Measurements from ENCODE around the gene METTL21A. TPM values are rescaled to one million over a fixed set of nuclear protein-coding genes. Genes with fewer than 3 reads are reported as not detected.

The METTL21A gene
- total and polyA plus RNA-seq, 7 donors = 7.0 to 30.7 (median 9.5) TPM

- Histone ChIP-seq H3K36me3 (ENCODE audit: insufficient read depth in 1 of 2, low read depth in 1 of 2) (no peaks in the 10 kb centered on the region), H3K4me1 (no peaks in the 10 kb centered on the region), H3K27ac (no peak overlapping the region), H3K27me3 (ENCODE audit: insufficient read depth in 3 of 3, low read length in 2 of 3) (no peaks in the 10 kb centered on the region), H3K4me3 (no peak overlapping the region), H3K9me3 (no peaks in the 10 kb centered on the region)
- intact Hi-C loops (cut with DNase I) = no loop called here
- WGBS, 3 donors = 58 to 65% (median 60%) methylated on average over 6 of the region's 6 CpGs
- no peak for ATAC-seq
- no peak for DNase-seq
- no peak for TF ChIP-seq CTCF (IDR thresholded peaks at IDR 0.05)
These were observed 45.7 kb upstream of the METTL21A start for GRCh38 chr2:207670887-207671286.

GRCh38 chr2:207663870-207664545 is 38.8 kb upstream of the METTL21A start:
- no peaks in the 10 kb centered on the region for H3K36me3 ChIP-seq (ENCODE audit: insufficient read depth in 1 of 2, low read depth in 1 of 2)
- no peaks in the 10 kb centered on the region for H3K9me3 ChIP-seq
- no peak overlapping the region for H3K4me3 ChIP-seq
- no peaks in the 10 kb centered on the region for H3K4me1 ChIP-seq
- no peak overlapping the region for H3K27ac ChIP-seq
- WGBS, 3 donors = 44 to 50% (median 45%) methylated on average over 5 of the region's 5 CpGs
- intact Hi-C loops (cut with DNase I) = no loop called here
- no peak for TF ChIP-seq CTCF (IDR thresholded peaks at IDR 0.05)
- DNase-seq (no peak), ATAC-seq (no peak)
- no peaks in the 10 kb centered on the region for H3K27me3 ChIP-seq (ENCODE audit: insufficient read depth in 3 of 3, low read length in 2 of 3)

- no peak for TF ChIP-seq CTCF (IDR thresholded peaks at IDR 0.05)
- 71 to 84% (median 75%) methylated on average over 2 of the region's 2 CpGs for WGBS, 3 donors
- Histone ChIP-seq H3K4me1 (no peaks in the 10 kb centered on the region), H3K4me3 (no peak overlapping the region), H3K27me3 (ENCODE audit: insufficient read depth in 3 of 3, low read length in 2 of 3) (no peaks in the 10 kb centered on the region), H3K9me3 (no peaks in the 10 kb centered on the region), H3K36me3 (ENCODE audit: insufficient read depth in 1 of 2, low read depth in 1 of 2) (no peaks in the 10 kb centered on the region), H3K27ac (no peak overlapping the region)
- DNase-seq (no peak), ATAC-seq (no peak)
- intact Hi-C loops (cut with DNase I) = no loop called here
These were observed 37.0 kb upstream of the METTL21A start for GRCh38 chr2:207662203-207662602.

- Histone ChIP-seq H3K36me3 (ENCODE audit: insufficient read depth in 1 of 2, low read depth in 1 of 2) (no peaks in the 10 kb centered on the region), H3K4me3 (no peak overlapping the region), H3K9me3 (no peaks in the 10 kb centered on the region), H3K27me3 (ENCODE audit: insufficient read depth in 3 of 3, low read length in 2 of 3) (no peaks in the 10 kb centered on the region), H3K27ac (no peak overlapping the region), H3K4me1 (no peaks in the 10 kb centered on the region)
- 76 to 82% (median 79%) methylated on average over 7 of the region's 7 CpGs for WGBS, 3 donors
- TF ChIP-seq CTCF (IDR thresholded peaks at IDR 0.05) = no peak
- DNase-seq (no peak), ATAC-seq (no peak)
- intact Hi-C loops (cut with DNase I) = no loop called here
These were observed 35.8 kb upstream of the METTL21A start for GRCh38 chr2:207660994-207661393.

GRCh38 chr2:207658156-207658555 is 33.0 kb upstream of the METTL21A start:
- H3K27ac ChIP-seq = no peak overlapping the region
- no peaks in the 10 kb centered on the region for H3K27me3 ChIP-seq (ENCODE audit: insufficient read depth in 3 of 3, low read length in 2 of 3)
- no peaks in the 10 kb centered on the region for H3K4me1 ChIP-seq
- DNase-seq = no peak
- H3K36me3 ChIP-seq (ENCODE audit: insufficient read depth in 1 of 2, low read depth in 1 of 2) = no peaks in the 10 kb centered on the region
- 78 to 87% (median 81%) methylated on average over 4 of the region's 4 CpGs for WGBS, 3 donors
- no peak for ATAC-seq
- intact Hi-C loops (cut with DNase I) = no loop called here
- no peak overlapping the region for H3K4me3 ChIP-seq
- no peak for TF ChIP-seq CTCF (IDR thresholded peaks at IDR 0.05)
- H3K9me3 ChIP-seq = no peaks in the 10 kb centered on the region
